ENCODE results near the gene DPP3. TPM values are rescaled to one million over a fixed set of nuclear protein-coding genes. Genes with fewer than 3 reads are reported as not detected.

DPP3 gene
- total and polyA plus RNA-seq, 2 of the 4 experiments (the other 2 are of a cell fraction): 51.8 to 66.3 TPM

DNA sequence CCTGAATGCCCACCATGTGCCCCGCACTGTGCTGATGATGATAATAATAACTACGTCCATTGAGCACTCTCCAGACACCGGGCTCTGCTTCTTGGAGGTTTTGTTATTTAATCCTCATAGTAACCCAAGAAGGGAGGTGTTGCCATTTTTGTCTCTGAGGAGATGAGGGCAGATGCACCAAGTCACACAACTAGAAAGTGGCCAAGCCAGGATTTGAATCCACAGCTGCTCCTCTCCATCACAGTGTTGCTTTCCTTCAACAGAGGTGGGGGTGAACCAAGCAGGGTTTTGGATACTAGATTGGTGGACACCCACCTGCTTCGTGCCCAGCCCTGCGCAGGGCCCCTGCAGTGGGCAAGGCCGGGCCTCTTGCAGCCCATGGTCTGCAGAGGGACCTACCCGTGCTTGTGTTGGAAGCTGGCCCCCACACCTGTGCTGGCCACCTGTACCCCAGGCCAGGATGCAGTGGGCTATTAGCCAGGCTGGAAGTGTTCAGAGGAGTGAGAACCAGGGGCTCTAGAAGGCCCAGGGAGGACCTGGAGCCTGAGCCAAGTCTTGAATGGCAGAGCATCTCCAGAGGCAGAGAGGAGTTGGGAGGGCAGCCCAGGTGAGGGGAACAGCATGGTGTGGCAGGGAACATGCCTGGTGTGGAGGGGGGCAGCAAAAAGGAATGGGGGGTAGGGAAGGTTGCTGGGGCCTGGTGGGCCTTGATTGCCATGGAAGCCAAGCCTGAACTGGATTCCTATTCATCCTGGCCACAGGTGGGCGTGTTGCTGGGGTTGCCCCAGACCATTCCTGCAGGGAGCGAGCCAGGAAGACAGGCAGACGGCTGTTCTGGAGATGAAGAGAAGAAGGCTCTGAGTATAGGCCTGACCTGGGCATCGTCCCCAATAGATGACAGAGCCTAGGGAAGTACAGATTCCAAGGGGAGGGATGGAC, 2.7 kb upstream of the DPP3 start:
- H2AFZ ChIP-seq (replicated peaks; ENCODE audit: low read length, poor library complexity): no peak overlapping the region
- no peak for ATAC-seq (ENCODE audit: low read depth)
- in situ Hi-C loops (cut with MboI; ENCODE audit: low sequenced_read_pairs) (no loop called here), intact Hi-C loops (cut with micrococcal nuclease) (loop anchor here (2.0 kb wide), 1 partner anchor 141 kb away; no protein-coding TSS in a partner anchor), dilution Hi-C loops (cut with HindIII; ENCODE audit: low sequenced_read_pairs, unreplicated experiment) (no loop called here)
- H3K27me3 ChIP-seq (ENCODE audit: control insufficient read depth, insufficient read depth, low read length): no peaks in the 10 kb centered on the region
- H3K56ac ChIP-seq (ENCODE audit: extremely low read depth, insufficient read depth, low read length): no peak overlapping the region
- POLR2A ChIA-PET (ENCODE audit: unreplicated experiment): no interaction called here
- H2AK9ac ChIP-seq (replicated peaks; ENCODE audit: low read depth, low read length, poor library complexity): no peak overlapping the region
- no peak overlapping the region for H2BK5ac ChIP-seq (ENCODE audit: low read depth, low read length, poor library complexity, severe bottlenecking)
- no peak overlapping the region for H3K27ac ChIP-seq (ENCODE audit: insufficient read depth, low read length)
- no peak overlapping the region for H2BK120ac ChIP-seq (ENCODE audit: low read depth, low read length)
- H3K9me3 ChIP-seq (ENCODE audit: control insufficient read depth, insufficient read depth, low read length): no peaks in the 10 kb centered on the region
- H3K14ac ChIP-seq (replicated peaks; ENCODE audit: low read depth, low read length): no peak overlapping the region
- no peak overlapping the region for H4K8ac ChIP-seq (ENCODE audit: low read depth in 2 of 2, low read length in 2 of 2)
- CTCF ChIA-PET: interaction anchor here (0.5 kb wide), 1 partner anchor 9 kb away, joined by 4 read pairs; no protein-coding TSS in a partner anchor
- BruUV-seq (replicated peaks): no TSS peak
- WGBS, 2 experiments (ENCODE audit: extremely low coverage in 2 of 2, insufficient read length in 1 of 2): 81% methylated on average over 3 of the region's 11 CpGs; no CpG with 5 or more reads in 1 of the 2 experiments
- H3K9ac ChIP-seq (ENCODE audit: low read depth, low read length): no peak overlapping the region
- H4K5ac ChIP-seq (ENCODE audit: low read depth, low read length): no peak overlapping the region
- DNase-seq: no peak
- no peak overlapping the region for H3K4me2 ChIP-seq (ENCODE audit: low read depth, low read length)
- H3K9me1 ChIP-seq (ENCODE audit: insufficient read depth, low read length): peaks cover 7% of the 10 kb centered on the region; the same call in 1 of the 2 replicates
- no peak overlapping the region; the same call in 1 of the 2 replicates for H3K23ac ChIP-seq (ENCODE audit: low read depth, low read length)
- no peak overlapping the region for H3K18ac ChIP-seq (ENCODE audit: low read depth, low read length)
- H4K91ac ChIP-seq (ENCODE audit: insufficient read depth, low read depth, low read length): no peak overlapping the region
- H3K4me3 ChIP-seq (ENCODE audit: insufficient read depth, low read depth, low read length): no peak overlapping the region
- peaks cover 19 to 56% of the 10 kb centered on the region in 2 experiments for H3K79me1 ChIP-seq (ENCODE audit: low read depth in 1 of 2, low read length in 2 of 2)
- H3K36me3 ChIP-seq (ENCODE audit: control insufficient read depth, insufficient read depth, low read length): peaks cover 22% of the 10 kb centered on the region
- H2BK15ac ChIP-seq (ENCODE audit: low read depth, low read length): no peak overlapping the region
- peaks cover 8% of the 10 kb centered on the region for H3K4me1 ChIP-seq (ENCODE audit: control insufficient read depth, insufficient read depth, low read length)
- no peak overlapping the region for H2AK5ac ChIP-seq (ENCODE audit: low read depth, low read length)
- peaks cover 11% of the 10 kb centered on the region; the same call in 1 of the 2 replicates for H4K20me1 ChIP-seq (ENCODE audit: insufficient read depth, low read length)
- no peak overlapping the region for H2BK20ac ChIP-seq (ENCODE audit: low read depth, low read length)
- H3K4ac ChIP-seq (ENCODE audit: low read depth, low read length): no peak overlapping the region
- TF ChIP-seq, protein P1, sequence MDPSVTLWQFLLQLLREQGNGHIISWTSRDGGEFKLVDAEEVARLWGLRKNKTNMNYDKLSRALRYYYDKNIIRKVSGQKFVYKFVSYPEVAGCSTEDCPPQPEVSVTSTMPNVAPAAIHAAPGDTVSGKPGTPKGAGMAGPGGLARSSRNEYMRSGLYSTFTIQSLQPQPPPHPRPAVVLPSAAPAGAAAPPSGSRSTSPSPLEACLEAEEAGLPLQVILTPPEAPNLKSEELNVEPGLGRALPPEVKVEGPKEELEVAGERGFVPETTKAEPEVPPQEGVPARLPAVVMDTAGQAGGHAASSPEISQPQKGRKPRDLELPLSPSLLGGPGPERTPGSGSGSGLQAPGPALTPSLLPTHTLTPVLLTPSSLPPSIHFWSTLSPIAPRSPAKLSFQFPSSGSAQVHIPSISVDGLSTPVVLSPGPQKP (IDR thresholded peaks at IDR 0.05; ENCODE audit: borderline replicate concordance, low read depth, low read length): no peak
- TF ChIP-seq POLR2A (IDR thresholded peaks at IDR 0.05; ENCODE audit: low read depth, low read length) (no peak), MAZ (IDR thresholded peaks at IDR 0.05; ENCODE audit: borderline replicate concordance, low read depth, low read length) (no peak), NFE2L2 (IDR thresholded peaks at IDR 0.05; ENCODE audit: low read depth, low read length) (no peak), FOS (IDR thresholded peaks at IDR 0.05; ENCODE audit: low read depth, low read length) (no peak), CHD1 (IDR thresholded peaks at IDR 0.05; ENCODE audit: low read depth, low read length) (no peak), RFX5 (IDR thresholded peaks at IDR 0.05; ENCODE audit: low read depth, low read length) (no peak), RCOR1 (IDR thresholded peaks at IDR 0.05; ENCODE audit: insufficient replicate concordance, low read length) (no peak), CEBPB (IDR thresholded peaks at IDR 0.05; ENCODE audit: low read depth, low read length) (no peak), RAD21 (IDR thresholded peaks at IDR 0.05; ENCODE audit: low read length) (no peak), SMC3 (IDR thresholded peaks at IDR 0.05; ENCODE audit: low read depth, low read length) (no peak), MXI1 (IDR thresholded peaks at IDR 0.05; ENCODE audit: borderline replicate concordance, low read depth, low read length) (no peak)
- TF ChIP-seq, protein P2, sequence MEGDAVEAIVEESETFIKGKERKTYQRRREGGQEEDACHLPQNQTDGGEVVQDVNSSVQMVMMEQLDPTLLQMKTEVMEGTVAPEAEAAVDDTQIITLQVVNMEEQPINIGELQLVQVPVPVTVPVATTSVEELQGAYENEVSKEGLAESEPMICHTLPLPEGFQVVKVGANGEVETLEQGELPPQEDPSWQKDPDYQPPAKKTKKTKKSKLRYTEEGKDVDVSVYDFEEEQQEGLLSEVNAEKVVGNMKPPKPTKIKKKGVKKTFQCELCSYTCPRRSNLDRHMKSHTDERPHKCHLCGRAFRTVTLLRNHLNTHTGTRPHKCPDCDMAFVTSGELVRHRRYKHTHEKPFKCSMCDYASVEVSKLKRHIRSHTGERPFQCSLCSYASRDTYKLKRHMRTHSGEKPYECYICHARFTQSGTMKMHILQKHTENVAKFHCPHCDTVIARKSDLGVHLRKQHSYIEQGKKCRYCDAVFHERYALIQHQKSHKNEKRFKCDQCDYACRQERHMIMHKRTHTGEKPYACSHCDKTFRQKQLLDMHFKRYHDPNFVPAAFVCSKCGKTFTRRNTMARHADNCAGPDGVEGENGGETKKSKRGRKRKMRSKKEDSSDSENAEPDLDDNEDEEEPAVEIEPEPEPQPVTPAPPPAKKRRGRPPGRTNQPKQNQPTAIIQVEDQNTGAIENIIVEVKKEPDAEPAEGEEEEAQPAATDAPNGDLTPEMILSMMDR (conservative IDR thresholded peaks at IDR 0.05; ENCODE audit: low read depth, low read length): no peak
- TF ChIP-seq, protein P3, sequence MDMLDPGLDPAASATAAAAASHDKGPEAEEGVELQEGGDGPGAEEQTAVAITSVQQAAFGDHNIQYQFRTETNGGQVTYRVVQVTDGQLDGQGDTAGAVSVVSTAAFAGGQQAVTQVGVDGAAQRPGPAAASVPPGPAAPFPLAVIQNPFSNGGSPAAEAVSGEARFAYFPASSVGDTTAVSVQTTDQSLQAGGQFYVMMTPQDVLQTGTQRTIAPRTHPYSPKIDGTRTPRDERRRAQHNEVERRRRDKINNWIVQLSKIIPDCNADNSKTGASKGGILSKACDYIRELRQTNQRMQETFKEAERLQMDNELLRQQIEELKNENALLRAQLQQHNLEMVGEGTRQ (IDR thresholded peaks at IDR 0.05; ENCODE audit: low read depth, low read length): no peak

All from IMR-90 (cell line).